Activated B cell treated with CpG ODN at 0.5 μM for 24 hours (primary cell): ENCODE results near the gene EDIL3. TPM values are rescaled to one million over a fixed set of nuclear protein-coding genes. Genes with fewer than 3 reads are reported as not detected.

ENCODE experiments used
- ATAC-seq: fragments of 200-7000 bp; cut with Tn5 transposase; one replicate; pipeline ENCODE4 v1.10.0; 2021; ENCODE audit warnings: low read depth, mild to moderate bottlenecking, moderate library complexity
- CTCF ChIA-PET: fragments of 350-600 bp; sonication (Branson Sonifier 250); formaldehyde crosslinking; loops from one replicate; lab custom pipeline; 2021; ENCODE audit warnings: antibody characterized with exemption; lab: Charles Lee
- POLR2A ChIA-PET: fragments of 350-600 bp; sonication (Branson Sonifier 250); formaldehyde crosslinking; loops from one replicate; lab custom pipeline; 2021; ENCODE audit warnings: antibody characterized with exemption; lab: Charles Lee
- DNase-seq: peaks from one replicate; pipeline ENCODE4 v3.0.0; 2022
- H3K27ac Mint-ChIP-seq: one replicate; pipeline ENCODE4 v1.8.0; 2020; ENCODE audit warnings: mixed read lengths
- H3K27me3 Mint-ChIP-seq: one replicate; pipeline ENCODE4 v1.8.0; 2021; ENCODE audit warnings: mixed read lengths
- H3K36me3 Mint-ChIP-seq: one replicate; pipeline ENCODE4 v1.8.0; 2021; ENCODE audit warnings: low read depth, mixed read lengths
- H3K4me1 Mint-ChIP-seq: one replicate; pipeline ENCODE4 v1.8.0; 2021; ENCODE audit warnings: mixed read lengths
- H3K4me3 Mint-ChIP-seq: one replicate; pipeline ENCODE4 v1.8.0; 2020; ENCODE audit warnings: mild to moderate bottlenecking, mixed read lengths
- H3K9me3 Mint-ChIP-seq: one replicate; pipeline ENCODE4 v1.8.0; 2020; ENCODE audit warnings: mixed read lengths
- CTCF ChIP-seq: fragments of 200-600 bp; IDR thresholded peaks from one replicate; pipeline ENCODE4 v1.8.0; 2022; ENCODE audit warnings: antibody characterized with exemption, mild to moderate bottlenecking
- intact Hi-C: fragments of 100-400 bp; cut with micrococcal nuclease; formaldehyde crosslinking; loops from one replicate; pipeline ENCODE4 v1.15.1; 2024
- total RNA-seq: library from RNA; stranded (reverse); gene quantifications from 2 replicates; pipeline ENCODE4 v1.2.3, GENCODE V29; 2022

EDIL3 gene
- total RNA-seq, 1 donor from 2014 or later, result not detected

GRCh38 chr5:84202136-84202535, 182.5 kb downstream of the EDIL3 start:
- H3K27ac Mint-ChIP-seq, result no peak overlapping the region
- intact Hi-C loops, result no loop called here
- H3K27me3 Mint-ChIP-seq, result no peaks in the 10 kb centered on the region
- peaks cover 4% of the 10 kb centered on the region for H3K9me3 Mint-ChIP-seq
- ATAC-seq (no peak), DNase-seq (no peak)
- no peak overlapping the region for H3K4me3 Mint-ChIP-seq
- H3K36me3 Mint-ChIP-seq, result no peaks in the 10 kb centered on the region
- H3K4me1 Mint-ChIP-seq, result no peaks in the 10 kb centered on the region
- ChIA-PET CTCF (interaction anchor here (0.6 kb wide), 1 partner anchor 66 kb away, joined by 3 read pairs; no protein-coding TSS in a partner anchor), POLR2A (no interaction called here)
- TF ChIP-seq CTCF, result no peak

GRCh38 chr5:84197538-84197937, 187.1 kb downstream of the EDIL3 start:
- H3K4me3 Mint-ChIP-seq, result no peak overlapping the region

GRCh38 chr5:84191281-84191680, 193.4 kb downstream of the EDIL3 start:
- no peaks in the 10 kb centered on the region for H3K36me3 Mint-ChIP-seq
- ChIA-PET CTCF (no interaction called here), POLR2A (no interaction called here)
- no peaks in the 10 kb centered on the region for H3K27me3 Mint-ChIP-seq
- no peak for TF ChIP-seq CTCF
- no peak for DNase-seq
- H3K27ac Mint-ChIP-seq, result no peak overlapping the region
- H3K4me3 Mint-ChIP-seq, result no peak overlapping the region
- intact Hi-C loops, result no loop called here
- H3K9me3 Mint-ChIP-seq, result no peaks in the 10 kb centered on the region
- ATAC-seq, result no peak
- no peaks in the 10 kb centered on the region for H3K4me1 Mint-ChIP-seq

More at GRCh38 chr5:84197538-84197937, 187.1 kb downstream of the EDIL3 start:
- no peaks in the 10 kb centered on the region for H3K36me3 Mint-ChIP-seq
- DNase-seq (no peak), ATAC-seq (no peak)
- ChIA-PET CTCF (no interaction called here), POLR2A (no interaction called here)
- H3K9me3 Mint-ChIP-seq, result peaks cover 4% of the 10 kb centered on the region
- no peak overlapping the region for H3K27ac Mint-ChIP-seq
- intact Hi-C loops, result no loop called here
- no peak for TF ChIP-seq CTCF
- H3K27me3 Mint-ChIP-seq, result no peaks in the 10 kb centered on the region
- no peaks in the 10 kb centered on the region for H3K4me1 Mint-ChIP-seq

GRCh38 chr5:84184857-84185256, 199.8 kb downstream of the EDIL3 start:
- Mint-ChIP-seq H3K36me3 (no peaks in the 10 kb centered on the region), H3K9me3 (no peaks in the 10 kb centered on the region), H3K27ac (no peak overlapping the region), H3K4me3 (no peak overlapping the region), H3K4me1 (no peaks in the 10 kb centered on the region), H3K27me3 (no peaks in the 10 kb centered on the region)
- DNase-seq, result no peak
- no peak for ATAC-seq
- CTCF ChIA-PET, result no interaction called here
- intact Hi-C loops, result no loop called here
- POLR2A ChIA-PET, result no interaction called here
- TF ChIP-seq CTCF, result no peak

GRCh38 chr5:84181093-84181492, 203.6 kb downstream of the EDIL3 start:
- Mint-ChIP-seq H3K27ac (no peak overlapping the region), H3K27me3 (no peaks in the 10 kb centered on the region), H3K4me3 (no peak overlapping the region), H3K9me3 (no peaks in the 10 kb centered on the region), H3K36me3 (no peaks in the 10 kb centered on the region), H3K4me1 (no peaks in the 10 kb centered on the region)
- no peak for ATAC-seq
- no peak for DNase-seq
- CTCF ChIA-PET, result no interaction called here
- POLR2A ChIA-PET, result no interaction called here
- intact Hi-C loops, result no loop called here
- no peak for TF ChIP-seq CTCF
